ENCODE measurements around the gene NELFA.

DNA sequence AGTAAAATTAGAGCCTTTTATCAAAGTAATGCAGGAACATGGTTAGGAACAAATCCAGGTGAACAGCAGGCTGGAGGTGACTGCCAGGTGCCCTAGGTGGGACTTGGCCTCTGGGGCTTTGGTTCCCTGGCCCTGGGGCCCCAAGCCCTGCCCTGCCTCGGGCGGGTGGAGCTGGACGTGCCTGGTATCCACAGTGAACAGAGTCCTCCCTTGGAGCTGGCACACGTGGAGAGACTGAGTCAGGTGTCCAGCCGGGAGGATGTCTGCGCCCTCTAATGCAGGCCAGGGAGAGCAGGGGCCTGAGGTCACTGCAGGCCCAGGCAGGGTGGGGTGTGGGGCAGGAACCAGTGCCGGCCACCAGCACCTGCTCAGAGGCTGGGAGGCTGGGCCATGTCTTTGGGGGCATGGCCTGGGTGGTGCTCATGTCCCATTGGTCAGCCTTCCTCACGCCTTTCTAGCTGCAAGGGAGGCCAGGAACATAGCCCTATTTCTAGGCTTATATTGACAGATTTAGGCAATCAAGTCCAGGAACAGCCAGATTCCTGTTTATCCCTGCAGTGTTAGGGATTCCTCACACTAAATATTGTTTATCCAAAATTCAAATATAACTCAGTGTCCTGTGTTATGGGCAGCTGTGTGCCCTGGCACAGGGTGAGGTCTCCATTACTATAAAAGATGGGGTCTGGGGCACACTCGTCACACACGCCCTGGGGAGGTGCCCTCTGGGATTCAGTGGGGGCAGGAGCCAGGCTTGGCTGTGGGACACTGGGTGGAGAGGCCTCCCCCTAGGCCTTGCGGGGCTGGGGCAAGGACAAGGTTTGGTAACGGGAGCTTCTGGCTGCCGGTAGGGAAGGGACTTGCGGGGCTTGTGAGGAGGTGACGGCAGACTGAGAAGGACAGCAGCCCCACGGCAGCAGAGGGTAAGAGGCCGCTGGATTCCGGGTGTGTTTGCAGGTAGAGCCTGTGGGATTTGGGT, 36.1 kb upstream of the NELFA start:
- TF ChIP-seq, protein P1, sequence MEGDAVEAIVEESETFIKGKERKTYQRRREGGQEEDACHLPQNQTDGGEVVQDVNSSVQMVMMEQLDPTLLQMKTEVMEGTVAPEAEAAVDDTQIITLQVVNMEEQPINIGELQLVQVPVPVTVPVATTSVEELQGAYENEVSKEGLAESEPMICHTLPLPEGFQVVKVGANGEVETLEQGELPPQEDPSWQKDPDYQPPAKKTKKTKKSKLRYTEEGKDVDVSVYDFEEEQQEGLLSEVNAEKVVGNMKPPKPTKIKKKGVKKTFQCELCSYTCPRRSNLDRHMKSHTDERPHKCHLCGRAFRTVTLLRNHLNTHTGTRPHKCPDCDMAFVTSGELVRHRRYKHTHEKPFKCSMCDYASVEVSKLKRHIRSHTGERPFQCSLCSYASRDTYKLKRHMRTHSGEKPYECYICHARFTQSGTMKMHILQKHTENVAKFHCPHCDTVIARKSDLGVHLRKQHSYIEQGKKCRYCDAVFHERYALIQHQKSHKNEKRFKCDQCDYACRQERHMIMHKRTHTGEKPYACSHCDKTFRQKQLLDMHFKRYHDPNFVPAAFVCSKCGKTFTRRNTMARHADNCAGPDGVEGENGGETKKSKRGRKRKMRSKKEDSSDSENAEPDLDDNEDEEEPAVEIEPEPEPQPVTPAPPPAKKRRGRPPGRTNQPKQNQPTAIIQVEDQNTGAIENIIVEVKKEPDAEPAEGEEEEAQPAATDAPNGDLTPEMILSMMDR (conservative IDR thresholded peaks at IDR 0.05; ENCODE audit: low read depth, low read length): no peak
- no peak for TF ChIP-seq EZH2 (IDR thresholded peaks at IDR 0.05; ENCODE audit: borderline replicate concordance, low read depth, low read length, poor library complexity, severe bottlenecking)
